Lung (tissue), 12 donors: ENCODE measurements around the gene FRAS1. TPM values are rescaled to one million over a fixed set of nuclear protein-coding genes. Genes with fewer than 3 reads are reported as not detected.

ENCODE experiments used
- ATAC-seq: fragments of 200-7000 bp; cut with Tn5 transposase; one replicate; pipeline ENCODE4 v1.9.1; 2020; ENCODE audit warnings: moderate number of reproducible peaks; ENCODE audit not compliant: insufficient read depth, low FRiP score
- DNase-seq, 3 donors: peaks; one replicate each; pipeline ENCODE4 v3.0.0-alpha.2; 2013 to 2017
- H3K27ac ChIP-seq, 2 donors: one replicate each; pipeline ENCODE4 v1.5.1; 2013; ENCODE audit warnings: mild to moderate bottlenecking in 2 of 2, moderate library complexity in 2 of 2, control low read depth in 1 of 2, inconsistent platforms in 1 of 2, low read depth in 1 of 2, low read length in 1 of 2
- H3K27me3 ChIP-seq, 3 donors: one replicate each; pipeline ENCODE4 v1.5.1; 2013; ENCODE audit warnings: low read length in 2 of 3; ENCODE audit not compliant: control insufficient read depth in 3 of 3, insufficient read depth in 3 of 3
- H3K36me3 ChIP-seq, 4 donors: one replicate each; pipeline ENCODE4 v1.5.1; 2013; ENCODE audit warnings: low read length in 4 of 4, mild to moderate bottlenecking in 1 of 4, moderate library complexity in 1 of 4; ENCODE audit not compliant: control insufficient read depth in 4 of 4, insufficient read depth in 4 of 4
- H3K4me1 ChIP-seq, 5 donors: one replicate each; pipeline ENCODE4 v1.5.1; 2013; ENCODE audit warnings: low read length in 5 of 5, mild to moderate bottlenecking in 2 of 5, moderate library complexity in 1 of 5; ENCODE audit not compliant: control insufficient read depth in 5 of 5, insufficient read depth in 5 of 5
- H3K4me3 ChIP-seq: one replicate; pipeline ENCODE4 v1.5.1; 2013; ENCODE audit warnings: mild to moderate bottlenecking, control low read depth, moderate library complexity
- H3K9ac ChIP-seq, 2 donors: one replicate each; pipeline ENCODE4 v1.5.1; 2013; ENCODE audit warnings: low read length in 2 of 2, control low read depth in 1 of 2; ENCODE audit not compliant: insufficient read depth in 1 of 2
- H3K9me3 ChIP-seq, 4 donors: one replicate each; pipeline ENCODE4 v1.5.1; 2013; ENCODE audit warnings: low read length in 3 of 4, mild to moderate bottlenecking in 1 of 4, moderate library complexity in 1 of 4; ENCODE audit not compliant: control insufficient read depth in 4 of 4, insufficient read depth in 3 of 4
- WGBS, 2 donors: extraction: QIAGEN DNeasy Blood & Tissue Kit; methylation state at CpG; one replicate each; pipeline ENCODE4 v1.1.7; 2013; 5-methylcytosine and 5-hydroxymethylcytosine counted together
- polyA plus RNA-seq, 2 donors: library from polyadenylated mRNA; stranded (reverse); fragments of 200-250 nt; gene quantifications; one replicate each; pipeline ENCODE4 v1.2.1, GENCODE V29; 2013
- total RNA-seq, 2 donors: library from RNA; depleted of rRNA in 1 of 2; stranded (reverse); fragments of >200 nt in 1 of 2; gene quantifications; one replicate each; pipeline ENCODE4 v1.2.1, GENCODE V29; 2014 to 2021
- TF ChIP-seq, protein P1 (sequence below): IDR thresholded peaks from 2 replicates; pipeline ENCODE4 v1.5.1; 2012; ENCODE audit warnings: mild to moderate bottlenecking; ENCODE audit errors: control extremely low read depth, extremely low read depth
- donor health status: control.
- donor health status: control.
- donor health status: Bipolar disorder and iron deficiency.
- donor health status: healthy.
- donor health status: DM: yes; HTN: yes; CAD: no.

The FRAS1 gene
- total and polyA plus RNA-seq, 4 donors: 0.45 to 53.8 (median 6.9) TPM

DNA sequence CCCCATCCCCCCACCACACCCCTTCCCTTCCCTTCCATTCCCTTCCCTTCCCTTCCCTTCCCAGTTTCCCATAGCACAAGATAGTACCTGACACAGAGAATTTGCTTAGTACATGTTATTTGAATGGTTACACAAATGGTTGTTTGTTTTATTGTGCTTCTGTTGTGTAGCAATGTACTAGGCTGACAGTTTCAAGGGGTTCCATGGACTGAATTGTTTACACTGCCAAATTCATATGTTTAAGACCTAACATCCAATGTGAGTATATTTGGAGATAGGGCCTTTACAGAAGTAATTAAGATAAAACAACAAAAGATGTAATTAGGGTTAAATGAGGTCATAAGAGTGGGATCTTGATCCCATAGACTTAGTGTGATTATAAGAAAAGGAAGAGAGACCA, 133.5 kb downstream of the FRAS1 start:
- Histone ChIP-seq H3K9ac (no peak overlapping the region), H3K27me3 (no peaks in the 10 kb centered on the region), H3K4me1 (peaks cover 0 to 3% (median 0%) of the 10 kb centered on the region in 5 donors), H3K4me3 (no peak overlapping the region), H3K36me3 (no peaks in the 10 kb centered on the region), H3K9me3 (peaks cover 0 to 5% (median 0%) of the 10 kb centered on the region in 4 donors), H3K27ac (no peak overlapping the region)
- no peak for DNase-seq
- TF ChIP-seq, protein P1, sequence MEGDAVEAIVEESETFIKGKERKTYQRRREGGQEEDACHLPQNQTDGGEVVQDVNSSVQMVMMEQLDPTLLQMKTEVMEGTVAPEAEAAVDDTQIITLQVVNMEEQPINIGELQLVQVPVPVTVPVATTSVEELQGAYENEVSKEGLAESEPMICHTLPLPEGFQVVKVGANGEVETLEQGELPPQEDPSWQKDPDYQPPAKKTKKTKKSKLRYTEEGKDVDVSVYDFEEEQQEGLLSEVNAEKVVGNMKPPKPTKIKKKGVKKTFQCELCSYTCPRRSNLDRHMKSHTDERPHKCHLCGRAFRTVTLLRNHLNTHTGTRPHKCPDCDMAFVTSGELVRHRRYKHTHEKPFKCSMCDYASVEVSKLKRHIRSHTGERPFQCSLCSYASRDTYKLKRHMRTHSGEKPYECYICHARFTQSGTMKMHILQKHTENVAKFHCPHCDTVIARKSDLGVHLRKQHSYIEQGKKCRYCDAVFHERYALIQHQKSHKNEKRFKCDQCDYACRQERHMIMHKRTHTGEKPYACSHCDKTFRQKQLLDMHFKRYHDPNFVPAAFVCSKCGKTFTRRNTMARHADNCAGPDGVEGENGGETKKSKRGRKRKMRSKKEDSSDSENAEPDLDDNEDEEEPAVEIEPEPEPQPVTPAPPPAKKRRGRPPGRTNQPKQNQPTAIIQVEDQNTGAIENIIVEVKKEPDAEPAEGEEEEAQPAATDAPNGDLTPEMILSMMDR: no peak
- ATAC-seq: no peak

- 87 to 88% methylated on average over 4 of the region's 4 CpGs for WGBS, 2 donors
- Histone ChIP-seq H3K4me3 (no peak overlapping the region), H3K9ac (no peak overlapping the region), H3K9me3 (peaks cover 0 to 6% (median 0%) of the 10 kb centered on the region in 4 donors), H3K27ac (no peak overlapping the region), H3K4me1 (no peaks in the 10 kb centered on the region), H3K36me3 (no peaks in the 10 kb centered on the region), H3K27me3 (no peaks in the 10 kb centered on the region)
- TF ChIP-seq, protein P1: no peak
- ATAC-seq (no peak), DNase-seq (no peak)
These were observed 140.8 kb downstream of the FRAS1 start for GRCh38 chr4:78197947-78198346.

DNA sequence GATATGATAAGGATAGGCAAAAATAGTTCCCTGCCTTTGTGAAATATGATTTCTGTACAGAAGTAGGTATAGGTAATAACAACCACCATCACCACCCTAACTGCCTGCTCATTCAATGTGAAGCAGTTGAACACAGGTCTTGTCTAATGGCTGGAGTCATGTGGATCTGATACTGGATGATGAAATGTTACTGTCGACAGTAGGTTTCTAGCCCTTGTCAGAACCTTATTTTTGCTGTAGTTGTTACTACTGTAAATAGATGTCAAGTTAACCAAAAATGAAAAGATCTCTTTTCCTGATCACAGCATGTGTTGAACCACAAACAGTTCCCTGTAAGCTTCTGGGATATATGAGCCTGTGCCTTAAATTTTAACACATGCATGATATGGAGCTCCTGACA, 142.9 kb downstream of the FRAS1 start:
- no peaks in the 10 kb centered on the region for H3K36me3 ChIP-seq
- H3K27me3 ChIP-seq: no peaks in the 10 kb centered on the region
- H3K9ac ChIP-seq: no peak overlapping the region
- no peaks in the 10 kb centered on the region for H3K4me1 ChIP-seq
- H3K4me3 ChIP-seq: no peak overlapping the region
- 86 to 90% methylated on average over 1 of the region's 1 CpG for WGBS, 2 donors
- H3K9me3 ChIP-seq: peaks cover 0 to 6% (median 0%) of the 10 kb centered on the region in 4 donors
- no peak overlapping the region for H3K27ac ChIP-seq
- DNase-seq (no peak), ATAC-seq (no peak)
- TF ChIP-seq, protein P1: no peak

DNA sequence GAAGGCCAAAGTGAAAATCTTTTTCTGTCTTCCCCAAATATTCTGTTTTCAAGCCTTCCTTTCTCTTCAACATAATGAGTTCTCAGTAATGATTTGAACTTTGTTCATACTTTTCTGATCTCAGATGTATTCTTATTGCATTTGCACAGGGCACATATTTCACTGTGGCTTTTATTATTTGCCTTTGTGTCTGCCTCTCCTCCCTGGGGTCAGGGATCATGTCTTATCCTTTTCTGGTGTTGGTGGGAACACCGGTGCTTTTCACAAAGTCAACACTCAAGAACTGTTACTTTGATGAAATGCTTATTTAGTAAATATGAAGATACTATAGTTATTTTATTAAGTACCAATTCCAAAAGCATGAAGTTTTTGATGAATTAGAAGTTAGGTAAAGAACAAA, 143.8 kb downstream of the FRAS1 start:
- H3K4me3 ChIP-seq: no peak overlapping the region
- no peaks in the 10 kb centered on the region for H3K4me1 ChIP-seq
- H3K9ac ChIP-seq: no peak overlapping the region
- TF ChIP-seq, protein P1: no peak
- no peaks in the 10 kb centered on the region for H3K9me3 ChIP-seq
- no peak for DNase-seq
- WGBS, 2 donors: 69 to 81% methylated on average over 1 of the region's 1 CpG
- H3K27ac ChIP-seq: no peak overlapping the region
- ATAC-seq: no peak
- no peaks in the 10 kb centered on the region for H3K36me3 ChIP-seq
- H3K27me3 ChIP-seq: no peaks in the 10 kb centered on the region
